Activated CD4-positive, alpha-beta T cell treated with anti-CD3 and anti-CD28 coated beads for 36 hours (primary cell): Measurements from ENCODE around the gene C11orf98. TPM values are rescaled to one million over a fixed set of nuclear protein-coding genes. Genes with fewer than 3 reads are reported as not detected.
"Not testable (repeated sequence)": the region's sequence is repeated elsewhere in the genome, so short reads cannot be mapped to it uniquely, and the experiment has no call there.

Source experiments
- ATAC-seq: fragments of 200-7000 bp; cut with Tn5 transposase; one replicate; pipeline ENCODE4 v1.10.0; 2021; ENCODE audit warnings: mild to moderate bottlenecking, moderate library complexity
- CTCF ChIA-PET: fragments of 350-600 bp; sonication (Branson Sonifier 250); formaldehyde crosslinking; loops from one replicate; lab custom pipeline; 2021; ENCODE audit warnings: antibody characterized with exemption; lab: Charles Lee
- POLR2A ChIA-PET: fragments of 350-600 bp; sonication (Branson Sonifier 250); formaldehyde crosslinking; loops from one replicate; lab custom pipeline; 2021; ENCODE audit warnings: antibody characterized with exemption, inconsistent platforms; lab: Charles Lee
- DNase-seq: peaks from one replicate; pipeline ENCODE4 v3.0.0-alpha.2; 2020
- H3K27ac Mint-ChIP-seq: one replicate; pipeline ENCODE4 v1.8.0; 2021; ENCODE audit warnings: mixed read lengths
- H3K27me3 Mint-ChIP-seq: one replicate; pipeline ENCODE4 v1.8.0; 2021; ENCODE audit warnings: mixed read lengths
- H3K36me3 Mint-ChIP-seq: one replicate; pipeline ENCODE4 v1.8.0; 2021; ENCODE audit warnings: low read depth, mixed read lengths
- H3K4me1 Mint-ChIP-seq: one replicate; pipeline ENCODE4 v1.8.0; 2021; ENCODE audit warnings: mixed read lengths
- H3K4me3 Mint-ChIP-seq: one replicate; pipeline ENCODE4 v1.8.0; 2021; ENCODE audit warnings: mild to moderate bottlenecking, moderate library complexity, mixed read lengths
- H3K9me3 Mint-ChIP-seq: one replicate; pipeline ENCODE4 v1.8.0; 2021; ENCODE audit warnings: low read depth, mixed read lengths
- intact Hi-C, 2 experiments: fragments of 100-400 bp; cut with DNase I in 1 of 2; cut with micrococcal nuclease in 1 of 2; formaldehyde crosslinking; loops; one replicate each; pipeline versions ENCODE4 v1.14.2 to v1.15.1; 2022 to 2024; cut with DNase I, micrococcal nuclease
- total RNA-seq, 2 experiments: library from RNA; stranded (reverse); gene quantifications; one replicate each; pipeline ENCODE4 v1.2.3, GENCODE V29; 2021

The C11orf98 gene
- total RNA-seq, 2 experiments from 2014 or later, result 108 to 135 TPM

- ChIA-PET CTCF (interaction anchor here (0.5 to 1.9 kb wide), 10 partner anchors 8 to 1655 kb away, joined by 3 to 6 read pairs (median 3); partner anchors contain the start of genes HNRNPUL2 and POLR2G), POLR2A (interaction anchor here (0.5 to 4.1 kb wide), 15 partner anchors 19 to 241 kb away, joined by 3 to 21 read pairs (median 5); partner anchors contain the start of genes B3GAT3, C11orf98, CSKMT and EEF1G)
- peaks cover 34% of the 10 kb centered on the region for H3K4me1 Mint-ChIP-seq
- peak within 1 kb of the TSS; percentile 93 for H3K27ac Mint-ChIP-seq
- H3K27me3 Mint-ChIP-seq, result no peaks in the 10 kb centered on the region
- peaks cover 29% of the 10 kb centered on the region for H3K36me3 Mint-ChIP-seq
- H3K9me3 Mint-ChIP-seq, result no peaks in the 10 kb centered on the region
- ATAC-seq, result peak; percentile 99
- peak within 1 kb of the TSS; percentile 93 for H3K4me3 Mint-ChIP-seq
- DNase-seq, result peak; percentile 100
- intact Hi-C loops, result loop anchor here (1.0 to 2.0 kb wide), 13 partner anchors 19 to 235 kb away; partner anchors contain the start of genes C11orf98 (in 2 of the 2), CSKMT (in 2 of the 2), EML3 (in 2 of the 2) and EEF1G (in 1 of the 2)
Measured at GRCh38 chr11:62645946-62646824, 18.8 kb downstream of the C11orf98 start, which contains the start of gene GANAB. GANAB (minus strand) TSS chr11:62646613; CDS start chr11:62646599, 14 bp downstream.

- peaks cover 32% of the 10 kb centered on the region for H3K36me3 Mint-ChIP-seq
- POLR2A ChIA-PET, result interaction anchor here (0.6 to 4.1 kb wide), 11 partner anchors 19 to 210 kb away, joined by 3 to 21 read pairs (median 7); partner anchors contain the start of genes B3GAT3, C11orf98, CSKMT and LBHD1
- intact Hi-C loops, result no loop called here
- peaks cover 34% of the 10 kb centered on the region for H3K4me1 Mint-ChIP-seq
- DNase-seq, result no peak
- CTCF ChIA-PET, result interaction anchor here (0.6 to 1.9 kb wide), 7 partner anchors 10 to 1603 kb away, joined by 3 to 6 read pairs (median 3); partner anchors contain the start of genes HNRNPUL2 and POLR2G
- H3K27me3 Mint-ChIP-seq, result no peaks in the 10 kb centered on the region
- no peaks in the 10 kb centered on the region for H3K9me3 Mint-ChIP-seq
- ATAC-seq, result no peak
- H3K4me3 Mint-ChIP-seq, result peak overlapping the region; percentile 93
- peak overlapping the region; percentile 93 for H3K27ac Mint-ChIP-seq
Measured at GRCh38 chr11:62645671-62645945, 19.4 kb downstream of the C11orf98 start.

DNA sequence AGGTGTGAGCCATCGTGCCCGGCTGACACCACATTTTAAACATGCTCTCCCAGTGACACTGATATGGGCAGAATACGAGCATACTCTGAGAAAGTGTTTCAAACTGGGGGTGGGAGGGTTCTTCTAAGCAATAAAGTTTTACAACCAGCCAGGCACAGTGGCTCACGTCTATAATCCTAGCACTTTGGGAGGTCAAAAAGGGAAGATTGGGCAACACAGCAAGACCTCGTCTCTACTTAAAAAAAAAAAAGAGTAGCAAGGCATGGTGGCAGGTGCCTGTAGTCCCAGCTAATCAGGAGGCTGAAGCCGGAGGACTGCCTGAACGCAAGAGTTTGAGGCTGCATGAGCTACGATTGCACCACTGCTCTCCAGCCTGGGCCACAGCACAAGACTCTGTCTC lies 20.8 kb downstream of the C11orf98 start:
- peak overlapping the region; percentile 32 for H3K4me3 Mint-ChIP-seq

DNA sequence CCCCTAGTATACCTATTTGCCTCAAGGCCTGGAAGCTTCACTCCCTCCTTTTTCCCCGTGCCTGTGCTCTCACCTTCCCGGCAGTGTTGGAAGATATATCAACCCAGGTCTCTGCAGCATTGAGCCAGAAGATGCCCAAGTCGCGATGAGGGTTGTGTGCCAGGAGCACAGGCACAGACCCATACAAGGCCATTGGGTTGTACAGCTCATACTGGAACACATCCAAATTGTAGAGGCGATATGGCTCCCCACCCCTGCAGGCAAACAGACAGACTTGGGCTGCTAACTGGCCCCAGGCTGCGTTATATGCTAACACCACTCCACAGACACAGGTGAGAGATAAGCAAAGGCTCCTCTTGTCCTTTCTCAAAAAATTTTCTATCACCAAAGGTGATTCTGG lies 32.5 kb downstream of the C11orf98 start:
- DNase-seq, result no peak
- Mint-ChIP-seq H3K9me3 (no peaks in the 10 kb centered on the region), H3K27ac (peak overlapping the region; percentile 59), H3K36me3 (peaks cover 74% of the 10 kb centered on the region), H3K4me3 (no peak overlapping the region), H3K4me1 (peaks cover 21% of the 10 kb centered on the region), H3K27me3 (no peaks in the 10 kb centered on the region)
- no peak for ATAC-seq
- CTCF ChIA-PET, result interaction anchor here (0.5 to 1.0 kb wide), 2 partner anchors 29 to 77 kb away, joined by 3 to 4 read pairs; no protein-coding TSS in a partner anchor
- intact Hi-C loops, result no loop called here
- POLR2A ChIA-PET, result interaction anchor here (0.7 kb wide), 1 partner anchor 166 kb away, joined by 3 read pairs; no protein-coding TSS in a partner anchor

More for the DNA sequence above, 20.8 kb downstream of the C11orf98 start:
- intact Hi-C loops, result no loop called here
- peak overlapping the region; percentile 55 for H3K27ac Mint-ChIP-seq
- CTCF ChIA-PET, result interaction anchor here (0.6 to 1.9 kb wide), 4 partner anchors 16 to 220 kb away, joined by 3 to 5 read pairs (median 4); no protein-coding TSS in a partner anchor
- POLR2A ChIA-PET, result interaction anchor here (1.0 to 3.2 kb wide), 4 partner anchors 10 to 197 kb away, joined by 3 to 13 read pairs (median 6); partner anchors contain the start of genes TUT1 and ZBTB3
- H3K4me1 Mint-ChIP-seq, result peaks cover 43% of the 10 kb centered on the region
- peaks cover 36% of the 10 kb centered on the region for H3K36me3 Mint-ChIP-seq
- no peaks in the 10 kb centered on the region for H3K27me3 Mint-ChIP-seq
- peaks cover 3% of the 10 kb centered on the region for H3K9me3 Mint-ChIP-seq
- ATAC-seq (no peak), DNase-seq (no peak)

DNA sequence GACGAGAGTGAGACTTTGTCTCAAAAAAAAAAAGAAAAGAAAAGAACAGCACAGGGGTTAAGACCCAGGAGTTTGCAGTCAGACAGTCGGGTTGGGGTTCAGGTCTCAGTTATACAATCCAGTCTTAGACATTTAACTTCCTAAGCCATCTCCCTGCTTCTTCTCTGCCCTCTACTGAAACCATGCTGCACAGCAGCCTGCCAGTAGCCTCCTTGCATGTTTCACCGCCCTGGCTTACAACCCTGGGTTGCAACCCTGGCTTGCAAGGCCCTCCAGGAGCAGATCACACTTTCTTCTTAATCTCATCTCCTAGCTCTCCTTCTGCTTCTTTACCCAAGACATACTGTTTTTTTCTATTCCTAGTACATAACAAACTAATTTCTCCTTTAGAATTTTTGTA lies 37.3 kb downstream of the C11orf98 start:
- ChIA-PET CTCF (interaction anchor here (0.5 kb wide), 1 partner anchor 17 kb away, joined by 3 read pairs; no protein-coding TSS in a partner anchor), POLR2A (no interaction called here)
- DNase-seq, result no peak
- H3K9me3 Mint-ChIP-seq, result no peaks in the 10 kb centered on the region
- intact Hi-C loops, result no loop called here
- peaks cover 6% of the 10 kb centered on the region for H3K4me1 Mint-ChIP-seq
- no peak overlapping the region for H3K4me3 Mint-ChIP-seq
- H3K27ac Mint-ChIP-seq, result peak overlapping the region; percentile 55
- H3K27me3 Mint-ChIP-seq, result no peaks in the 10 kb centered on the region
- peaks cover 52% of the 10 kb centered on the region for H3K36me3 Mint-ChIP-seq
- ATAC-seq, result peak; percentile 47

GRCh38 chr11:62622476-62623089 lies 42.4 kb downstream of the C11orf98 start:
- CTCF ChIA-PET, result interaction anchor here (0.7 to 2.9 kb wide), 7 partner anchors 10 to 57 kb away, joined by 3 to 14 read pairs (median 6); partner anchors contain the start of genes EML3, GANAB, ROM1 and TUT1
- intact Hi-C loops, result loop anchor here (1.0 kb wide), 11 partner anchors 10 to 830 kb away; partner anchors contain the start of genes EML3 (in 2 of the 2), TUT1 (in 2 of the 2), C11orf98 (in 1 of the 2) and CSKMT (in 1 of the 2)
- ATAC-seq, result no peak
- H3K9me3 Mint-ChIP-seq, result no peaks in the 10 kb centered on the region
- H3K27me3 Mint-ChIP-seq, result no peaks in the 10 kb centered on the region
- peaks cover 32% of the 10 kb centered on the region for H3K36me3 Mint-ChIP-seq
- H3K27ac Mint-ChIP-seq, result peak overlapping the region; percentile 94
- H3K4me1 Mint-ChIP-seq, result peaks cover 27% of the 10 kb centered on the region
- no peak for DNase-seq
- POLR2A ChIA-PET, result interaction anchor here (0.6 to 3.2 kb wide), 11 partner anchors 11 to 229 kb away, joined by 3 to 16 read pairs (median 6); partner anchors contain the start of genes C11orf98, CSKMT, GANAB and HNRNPUL2
- peak overlapping the region; percentile 92 for H3K4me3 Mint-ChIP-seq

DNA sequence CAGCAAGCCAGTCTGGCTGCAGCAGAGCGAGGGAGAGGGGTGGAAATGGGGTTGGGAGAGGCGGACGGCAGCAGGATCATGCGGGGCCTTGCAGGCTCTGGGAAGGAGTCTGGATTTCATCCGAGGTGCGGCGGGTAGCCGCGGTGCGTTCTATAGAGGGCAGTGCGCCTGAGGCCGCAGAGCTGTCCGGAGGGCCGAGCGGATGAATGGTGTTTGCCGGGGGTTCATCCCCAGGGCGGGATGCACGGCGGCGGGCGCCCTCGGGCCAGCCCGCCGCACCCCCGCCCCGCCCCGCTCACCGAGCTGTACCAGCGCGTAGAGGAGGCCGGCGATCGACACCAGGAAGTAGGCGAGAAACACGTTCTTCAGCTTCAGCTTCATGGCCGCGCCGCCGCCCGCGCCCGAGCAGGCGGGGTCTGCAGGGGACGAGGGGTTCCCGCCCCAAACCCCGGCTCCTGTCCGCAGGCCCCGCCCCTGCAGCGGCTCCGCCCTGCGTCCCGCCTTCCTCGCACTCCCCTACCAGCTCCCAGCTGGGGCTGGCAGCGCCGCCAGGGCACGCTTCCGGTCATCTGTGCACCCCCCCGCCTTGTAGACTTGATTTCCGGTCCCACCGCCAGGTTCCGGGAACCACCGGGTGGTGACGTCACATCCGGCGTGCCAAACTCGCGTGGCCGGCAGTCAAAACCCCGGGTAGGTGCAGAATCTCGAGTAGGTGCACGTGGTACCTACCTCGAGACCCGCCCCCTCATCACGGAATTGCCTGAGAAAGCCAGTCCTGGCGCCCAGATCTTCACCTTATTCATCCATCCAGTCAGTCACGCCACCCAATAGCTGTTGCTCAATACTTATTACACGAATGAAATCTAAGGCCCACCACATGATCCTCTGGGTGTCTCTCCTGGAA lies 43.2 kb downstream of the C11orf98 start, which contains the start of gene B3GAT3:
B3GAT3 (minus strand) TSS at position 420 of the 904 bp plus-strand sequence; CDS start at position 381, 39 bp downstream.
- POLR2A ChIA-PET, result interaction anchor here (0.6 to 3.2 kb wide), 14 partner anchors 10 to 234 kb away, joined by 3 to 16 read pairs (median 6); partner anchors contain the start of genes BSCL2, C11orf98, CSKMT and GANAB

DNA sequence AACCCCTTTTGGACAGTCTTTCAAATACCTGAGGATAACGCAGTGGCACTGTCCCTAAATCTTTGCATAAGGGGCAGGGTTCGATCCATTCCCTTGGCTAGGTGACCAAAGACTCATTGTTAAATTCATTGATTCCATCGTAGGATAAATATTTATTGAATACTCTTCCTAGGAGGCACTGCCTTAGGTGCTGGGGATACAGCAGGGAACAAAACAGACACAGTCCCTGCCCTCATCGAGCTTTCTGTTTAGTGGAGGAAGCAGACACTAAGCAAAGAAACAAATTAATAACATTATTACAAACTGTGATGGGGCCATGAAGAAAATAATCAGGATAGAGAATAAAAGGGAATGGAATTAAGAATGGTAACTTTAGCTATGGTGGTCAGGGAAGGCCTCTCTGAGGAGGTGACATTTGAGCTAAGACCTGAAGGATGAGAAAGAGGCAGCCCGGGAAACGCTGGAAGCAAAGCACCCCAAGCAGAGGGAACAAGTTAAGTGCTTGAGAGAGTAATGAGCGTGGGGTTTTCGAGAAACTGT lies 43.9 kb downstream of the C11orf98 start:
- intact Hi-C loops, result no loop called here
- Mint-ChIP-seq H3K9me3 (no peaks in the 10 kb centered on the region), H3K4me3 (peak overlapping the region; percentile 92), H3K36me3 (peaks cover 34% of the 10 kb centered on the region), H3K27me3 (no peaks in the 10 kb centered on the region), H3K27ac (peak overlapping the region; percentile 93), H3K4me1 (peaks cover 29% of the 10 kb centered on the region)
- ChIA-PET POLR2A (interaction anchor here (0.6 to 3.2 kb wide), 14 partner anchors 10 to 235 kb away, joined by 3 to 16 read pairs (median 4); partner anchors contain the start of genes BSCL2, C11orf98, CSKMT and GANAB), CTCF (interaction anchor here (0.9 to 2.9 kb wide), 8 partner anchors 9 to 165 kb away, joined by 3 to 14 read pairs (median 6); partner anchors contain the start of genes C11orf98, CSKMT, EML3 and MTA2)
- DNase-seq, result no peak
- ATAC-seq, result no peak

More for the DNA sequence above, 43.2 kb downstream of the C11orf98 start, which contains the start of gene B3GAT3:
- CTCF ChIA-PET, result interaction anchor here (0.7 to 2.9 kb wide), 11 partner anchors 9 to 58 kb away, joined by 3 to 14 read pairs (median 5); partner anchors contain the start of genes C11orf98, CSKMT, EML3 and GANAB
- H3K9me3 Mint-ChIP-seq, result no peaks in the 10 kb centered on the region
- H3K4me1 Mint-ChIP-seq, result peaks cover 29% of the 10 kb centered on the region
- peak within 1 kb of the TSS; percentile 94 for H3K27ac Mint-ChIP-seq
- intact Hi-C loops, result loop anchor here (1.0 kb wide), 11 partner anchors 10 to 830 kb away; partner anchors contain the start of genes EML3 (in 2 of the 2), TUT1 (in 2 of the 2), C11orf98 (in 1 of the 2) and CSKMT (in 1 of the 2)
- H3K27me3 Mint-ChIP-seq, result no peaks in the 10 kb centered on the region
- DNase-seq, result peak; percentile 97
- H3K36me3 Mint-ChIP-seq, result peaks cover 32% of the 10 kb centered on the region
- ATAC-seq, result peak; percentile 94
- H3K4me3 Mint-ChIP-seq, result peak within 1 kb of the TSS; percentile 92

DNA sequence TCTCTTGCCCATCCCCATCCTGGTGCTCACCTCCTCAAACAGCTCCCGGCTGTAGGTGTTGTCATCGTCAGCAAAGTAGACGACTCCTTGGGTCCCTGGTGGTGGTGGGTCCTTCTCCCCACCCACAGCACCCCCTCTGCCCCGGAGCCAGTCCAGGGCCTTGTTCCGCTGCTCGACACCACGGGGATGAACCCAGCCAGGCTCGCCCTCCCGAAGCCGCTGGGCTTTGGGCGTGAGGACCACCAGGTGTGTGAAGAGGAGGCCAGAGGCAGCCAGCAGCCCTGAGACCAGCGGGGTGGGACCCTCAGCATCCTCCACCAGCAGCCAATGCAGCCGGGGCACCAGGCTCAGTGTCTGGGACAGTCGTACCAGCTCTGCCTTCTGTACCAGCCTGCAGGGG lies 48.1 kb downstream of the C11orf98 start:
- Mint-ChIP-seq H3K36me3 (peaks cover 36% of the 10 kb centered on the region), H3K4me1 (peaks cover 41% of the 10 kb centered on the region)
- H3K4me3 Mint-ChIP-seq, H3K27ac Mint-ChIP-seq, H3K27me3 Mint-ChIP-seq, POLR2A ChIA-PET, DNase-seq, intact Hi-C loops, ATAC-seq, H3K9me3 Mint-ChIP-seq: not testable (repeated sequence)
- CTCF ChIA-PET, result interaction anchor here (0.6 to 1.8 kb wide), 2 partner anchors 10 to 170 kb away, joined by 3 to 6 read pairs; no protein-coding TSS in a partner anchor
